Bronchial smooth muscle cell (primary cell): ENCODE measurements around the gene OPRPN. TPM values are rescaled to one million over a fixed set of nuclear protein-coding genes. Genes with fewer than 3 reads are reported as not detected.

ENCODE experiments used
- total RNA-seq: library from RNA; depleted of rRNA; stranded (reverse); fragments of >200 nt; gene quantifications from 2 replicates; pipeline ENCODE4 v1.2.1, GENCODE V29; 2014

Gene OPRPN, protein sequence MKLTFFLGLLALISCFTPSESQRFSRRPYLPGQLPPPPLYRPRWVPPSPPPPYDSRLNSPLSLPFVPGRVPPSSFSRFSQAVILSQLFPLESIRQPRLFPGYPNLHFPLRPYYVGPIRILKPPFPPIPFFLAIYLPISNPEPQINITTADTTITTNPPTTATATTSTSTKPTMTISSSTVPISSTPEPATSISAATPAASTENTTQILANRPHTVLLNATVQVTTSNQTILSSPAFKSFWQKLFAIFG
- total RNA-seq = not detected in 2 replicates

DNA sequence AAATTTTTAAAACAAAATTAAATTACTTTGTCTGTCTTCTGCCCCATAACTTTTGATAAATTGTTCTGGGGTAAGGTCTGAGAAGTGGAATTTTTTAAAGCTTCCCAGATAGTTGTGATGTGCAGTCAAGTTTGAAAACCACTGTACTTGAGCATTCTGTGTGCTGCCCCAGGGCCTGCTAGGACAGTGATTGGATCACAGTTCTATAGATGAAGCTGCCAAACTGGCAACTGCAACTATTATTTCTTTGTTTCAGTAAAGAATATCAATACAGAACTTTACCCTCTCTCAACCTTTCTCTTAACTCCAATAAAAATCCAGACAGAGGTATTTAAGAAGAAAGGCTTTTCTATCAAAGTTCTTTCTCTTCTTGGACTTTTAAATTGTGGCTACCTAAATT, at the start of gene OPRPN:
Gene OPRPN, plus strand, starts transcription at position 361 of the 400 bp plus-strand sequence. CDS start 1,346 bp downstream, outside the sequence.

GRCh38 chr4:70360460-70360859, 37.3 kb upstream of the OPRPN start, which contains the start of gene SMR3A:
TSS of gene SMR3A (plus strand) at chr4:70360760. CDS start at chr4:70362116, 1,356 bp downstream.

GRCh38 chr4:70382691-70383181, 15.0 kb upstream of the OPRPN start, which contains the start of gene SMR3B:
TSS of gene SMR3B (plus strand) at chr4:70383131. CDS start at chr4:70384511, 1,380 bp downstream.

Other genes with a start within 250 kb of the OPRPN start
- not detected in 2 replicates for gene PRR27, start 243.7 kb upstream of the OPRPN start, total RNA-seq
- not detected in 2 replicates for gene ODAM, start 202.2 kb upstream of the OPRPN start, total RNA-seq
- gene FDCSP, start 171.8 kb upstream of the OPRPN start, total RNA-seq = not detected in 2 replicates
- gene CSN3, start 155.3 kb upstream of the OPRPN start, total RNA-seq = not detected in 2 replicates
- gene CABS1, start 63.0 kb upstream of the OPRPN start, total RNA-seq = not detected in 2 replicates
- not detected in 2 replicates for gene SMR3A, start 37.2 kb upstream of the OPRPN start, total RNA-seq
- gene SMR3B, start 14.8 kb upstream of the OPRPN start, total RNA-seq = not detected in 2 replicates
- gene MUC7, start 74.3 kb downstream of the OPRPN start, total RNA-seq = not detected in 2 replicates
- gene AMTN, start 120.6 kb downstream of the OPRPN start, total RNA-seq = not detected in 2 replicates
- not detected in 2 replicates for gene AMBN, start 194.3 kb downstream of the OPRPN start, total RNA-seq
- gene ENAM, start 230.8 kb downstream of the OPRPN start, total RNA-seq = 0.94 TPM in 1 of 2 replicates, not detected in the other